Caco-2 (cell line): ENCODE data around the gene RALGAPA1. TPM values are rescaled to one million over a fixed set of nuclear protein-coding genes. Genes with fewer than 3 reads are reported as not detected.

Experiments used
- BruUV-seq: library from RNA; stranded (reverse); fragments of 400-500 nt; replicated peaks from 2 replicates; lab custom pipeline; 2021; lab: Mats Ljungman, UMichigan
- CTCF ChIA-PET: fragments of 300-600 bp; sonication (Branson Sonifier 250); formaldehyde crosslinking; loops from one replicate; lab custom pipeline; 2022; ENCODE audit warnings: antibody characterized with exemption; lab: Charles Lee
- POLR2A ChIA-PET: fragments of 300-600 bp; sonication (Branson Sonifier 250); formaldehyde crosslinking; loops from one replicate; lab custom pipeline; 2022; ENCODE audit warnings: antibody characterized with exemption; lab: Charles Lee
- DNase-seq, 2 experiments: peaks; one replicate each; pipeline versions ENCODE4 v3.0.0 to v3.0.0-alpha.2; 2020 to 2022
- H3K27me3 ChIP-seq: replicated peaks from 2 replicates; pipeline ENCODE4 v1.6.0; 2011; ENCODE audit warnings: low read length; ENCODE audit not compliant: control insufficient read depth, insufficient read depth
- H3K36me3 ChIP-seq: 2 replicates; pipeline ENCODE4 v1.5.1; 2011; ENCODE audit warnings: low read length; ENCODE audit not compliant: control insufficient read depth, insufficient read depth
- H3K4me1 ChIP-seq: fragments of 250-450 bp; sonication (Bioruptor Pico); 2 replicates; pipeline ENCODE4 v1.5.1; 2020; ENCODE audit warnings: mild to moderate bottlenecking
- H3K4me3 ChIP-seq: 2 replicates; pipeline ENCODE4 v1.5.1; 2011; ENCODE audit warnings: low read depth, mild to moderate bottlenecking, control low read depth, low read length
- H3K9me3 ChIP-seq: fragments of 250-450 bp; sonication (Bioruptor Pico); 2 replicates; pipeline ENCODE4 v1.5.1; 2020; ENCODE audit warnings: mild to moderate bottlenecking, moderate library complexity
- H3K27ac Mint-ChIP-seq: one replicate; pipeline ENCODE4 v1.8.0; 2022; ENCODE audit warnings: mixed read lengths; ENCODE audit not compliant: unreplicated experiment
- H3K27me3 Mint-ChIP-seq: one replicate; pipeline ENCODE4 v1.8.0; 2022; ENCODE audit warnings: mixed read lengths; ENCODE audit not compliant: insufficient read depth, unreplicated experiment
- H3K36me3 Mint-ChIP-seq: one replicate; pipeline ENCODE4 v1.8.0; 2022; ENCODE audit warnings: mild to moderate bottlenecking, mixed read lengths; ENCODE audit not compliant: insufficient read depth, unreplicated experiment
- H3K4me1 Mint-ChIP-seq: one replicate; pipeline ENCODE4 v1.8.0; 2022; ENCODE audit warnings: low read depth, mixed read lengths; ENCODE audit not compliant: unreplicated experiment
- H3K4me3 Mint-ChIP-seq: one replicate; pipeline ENCODE4 v1.8.0; 2022; ENCODE audit warnings: mild to moderate bottlenecking, moderate library complexity, mixed read lengths; ENCODE audit not compliant: unreplicated experiment
- H3K9me3 Mint-ChIP-seq: one replicate; pipeline ENCODE4 v1.8.0; 2022; ENCODE audit warnings: mixed read lengths; ENCODE audit not compliant: unreplicated experiment
- intact Hi-C: fragments of 100-400 bp; cut with micrococcal nuclease; formaldehyde crosslinking; loops from one replicate; pipeline ENCODE4 v1.10.0; 2022; ENCODE audit not compliant: unreplicated experiment
- total RNA-seq: library from RNA; stranded (reverse); gene quantifications from 2 replicates; pipeline ENCODE4 v1.2.3, GENCODE V29; 2022
- TF ChIP-seq, protein P1 (sequence below), 2 experiments: fragments of 200-600 bp in 1 of 2; IDR thresholded peaks; 1 replicate in 1 of 2; 2 replicates in 1 of 2; pipeline versions ENCODE4 v1.5.1 to v1.8.0; 2011 to 2022; ENCODE audit warnings: antibody characterized with exemption in 1 of 2, control low read depth in 1 of 2, inconsistent platforms in 1 of 2, low read depth in 1 of 2, low read length in 1 of 2, mild to moderate bottlenecking in 1 of 2, moderate library complexity in 1 of 2; ENCODE audit not compliant: insufficient read depth in 1 of 2, severe bottlenecking in 1 of 2, unreplicated experiment in 1 of 2

RALGAPA1 gene
- total RNA-seq, 1 experiment from 2014 or later: 28.9 TPM

DNA sequence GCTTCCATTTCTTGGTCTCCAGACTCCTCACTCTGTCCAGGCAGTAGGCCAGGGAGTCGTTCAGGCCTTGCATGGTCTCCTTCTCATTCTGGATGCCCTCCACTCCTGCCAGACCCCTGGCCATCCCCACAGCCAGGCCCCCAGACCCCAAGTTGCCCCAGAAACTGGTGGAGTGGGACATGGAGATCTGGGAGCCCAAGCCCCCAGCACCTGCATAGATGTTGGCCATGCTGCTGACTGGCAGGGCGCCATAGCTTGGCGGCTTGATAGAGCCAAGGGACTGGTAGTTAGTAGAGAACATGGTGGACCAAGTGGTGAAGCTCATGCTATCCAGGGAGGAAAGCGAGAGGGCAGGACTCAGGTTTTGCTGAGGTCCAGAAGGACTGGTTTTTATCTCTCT lies 296.3 kb downstream of the RALGAPA1 start:
- ChIA-PET POLR2A (no interaction called here), CTCF (no interaction called here)
- no peak overlapping the region for H3K4me3 Mint-ChIP-seq
- H3K4me1 Mint-ChIP-seq: no peaks in the 10 kb centered on the region
- DNase-seq: no peak
- Histone ChIP-seq H3K36me3 (no peaks in the 10 kb centered on the region), H3K9me3 (no peaks in the 10 kb centered on the region), H3K4me1 (no peaks in the 10 kb centered on the region), H3K27me3 (no peaks in the 10 kb centered on the region), H3K4me3 (no peak overlapping the region)
- H3K27ac Mint-ChIP-seq: no peak overlapping the region
- no TSS peak for BruUV-seq
- no peaks in the 10 kb centered on the region for H3K36me3 Mint-ChIP-seq
- no peaks in the 10 kb centered on the region for H3K9me3 Mint-ChIP-seq
- intact Hi-C loops: no loop called here
- no peaks in the 10 kb centered on the region for H3K27me3 Mint-ChIP-seq
- TF ChIP-seq, protein P1, sequence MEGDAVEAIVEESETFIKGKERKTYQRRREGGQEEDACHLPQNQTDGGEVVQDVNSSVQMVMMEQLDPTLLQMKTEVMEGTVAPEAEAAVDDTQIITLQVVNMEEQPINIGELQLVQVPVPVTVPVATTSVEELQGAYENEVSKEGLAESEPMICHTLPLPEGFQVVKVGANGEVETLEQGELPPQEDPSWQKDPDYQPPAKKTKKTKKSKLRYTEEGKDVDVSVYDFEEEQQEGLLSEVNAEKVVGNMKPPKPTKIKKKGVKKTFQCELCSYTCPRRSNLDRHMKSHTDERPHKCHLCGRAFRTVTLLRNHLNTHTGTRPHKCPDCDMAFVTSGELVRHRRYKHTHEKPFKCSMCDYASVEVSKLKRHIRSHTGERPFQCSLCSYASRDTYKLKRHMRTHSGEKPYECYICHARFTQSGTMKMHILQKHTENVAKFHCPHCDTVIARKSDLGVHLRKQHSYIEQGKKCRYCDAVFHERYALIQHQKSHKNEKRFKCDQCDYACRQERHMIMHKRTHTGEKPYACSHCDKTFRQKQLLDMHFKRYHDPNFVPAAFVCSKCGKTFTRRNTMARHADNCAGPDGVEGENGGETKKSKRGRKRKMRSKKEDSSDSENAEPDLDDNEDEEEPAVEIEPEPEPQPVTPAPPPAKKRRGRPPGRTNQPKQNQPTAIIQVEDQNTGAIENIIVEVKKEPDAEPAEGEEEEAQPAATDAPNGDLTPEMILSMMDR (IDR thresholded peaks at IDR 0.05; ENCODE audit: insufficient read depth in 1 of 2, low read depth in 1 of 2, low read length in 1 of 2, severe bottlenecking in 1 of 2, unreplicated experiment in 1 of 2): no peak

- TF ChIP-seq, protein P1 (IDR thresholded peaks at IDR 0.05; ENCODE audit: insufficient read depth in 1 of 2, low read depth in 1 of 2, low read length in 1 of 2, severe bottlenecking in 1 of 2, unreplicated experiment in 1 of 2): no peak
- no peaks in the 10 kb centered on the region for H3K9me3 ChIP-seq
- H3K27ac Mint-ChIP-seq: no peak overlapping the region
- H3K4me1 ChIP-seq: peaks cover 7% of the 10 kb centered on the region; the same call in 1 of the 2 replicates
- H3K4me1 Mint-ChIP-seq: no peaks in the 10 kb centered on the region
- ChIA-PET POLR2A (no interaction called here), CTCF (no interaction called here)
- no TSS peak for BruUV-seq
- no peaks in the 10 kb centered on the region for H3K36me3 Mint-ChIP-seq
- H3K36me3 ChIP-seq: no peaks in the 10 kb centered on the region
- intact Hi-C loops: no loop called here
- H3K9me3 Mint-ChIP-seq: no peaks in the 10 kb centered on the region
- no peak overlapping the region for H3K4me3 Mint-ChIP-seq
- no peak for DNase-seq
- H3K27me3 ChIP-seq: no peaks in the 10 kb centered on the region
- H3K27me3 Mint-ChIP-seq: no peaks in the 10 kb centered on the region
- H3K4me3 ChIP-seq: no peak overlapping the region
These were observed 299.2 kb downstream of the RALGAPA1 start for GRCh38 chr14:35509846-35510245.

DNA sequence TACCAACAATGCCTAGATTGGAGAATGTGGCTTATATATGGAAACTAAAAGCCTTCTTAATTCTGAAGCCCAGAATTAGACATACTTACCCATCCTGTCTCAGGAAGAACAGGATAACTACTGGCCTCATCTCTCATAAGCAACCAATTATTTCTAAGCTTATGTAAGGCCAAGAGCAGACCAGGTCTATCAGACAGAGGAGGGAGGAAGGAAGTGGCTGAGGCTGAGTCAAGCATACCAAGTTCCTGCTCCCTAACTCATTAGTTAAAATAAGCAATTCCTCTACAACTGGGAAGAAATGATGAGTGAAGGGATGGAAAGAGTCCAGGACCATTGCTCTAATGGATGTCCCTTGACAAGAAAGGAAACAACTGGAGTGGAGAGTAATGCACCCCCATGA lies 302.2 kb downstream of the RALGAPA1 start:
- POLR2A ChIA-PET: no interaction called here
- DNase-seq: no peak
- Mint-ChIP-seq H3K4me1 (peaks cover 9% of the 10 kb centered on the region), H3K4me3 (no peak overlapping the region), H3K27me3 (no peaks in the 10 kb centered on the region), H3K27ac (no peak overlapping the region), H3K9me3 (no peaks in the 10 kb centered on the region), H3K36me3 (no peaks in the 10 kb centered on the region)
- CTCF ChIA-PET: no interaction called here
- Histone ChIP-seq H3K27me3 (no peaks in the 10 kb centered on the region), H3K9me3 (no peaks in the 10 kb centered on the region), H3K36me3 (no peaks in the 10 kb centered on the region), H3K4me1 (peaks cover 21% of the 10 kb centered on the region), H3K4me3 (no peak overlapping the region)
- intact Hi-C loops: no loop called here
- TF ChIP-seq, protein P1 (IDR thresholded peaks at IDR 0.05; ENCODE audit: insufficient read depth in 1 of 2, low read depth in 1 of 2, low read length in 1 of 2, severe bottlenecking in 1 of 2, unreplicated experiment in 1 of 2): no peak
- no TSS peak for BruUV-seq
